PC-3 (cell line): ENCODE measurements around the gene BPIFA3. TPM values are rescaled to one million over a fixed set of nuclear protein-coding genes. Genes with fewer than 3 reads are reported as not detected.

ENCODE experiments used
- ATAC-seq: fragments of 200-7000 bp; cut with Tn5 transposase; 2 replicates; pipeline ENCODE4 v1.9.1; 2020; ENCODE audit warnings: mild to moderate bottlenecking, moderate library complexity
- BruUV-seq: library from RNA; stranded (reverse); fragments of 400-500 nt; replicated peaks from 2 replicates; lab custom pipeline; 2021; lab: Mats Ljungman, UMichigan
- CTCF ChIA-PET: fragments of 300-600 bp; sonication (Branson Sonifier 250); formaldehyde crosslinking; loops from one replicate; lab custom pipeline; 2022; ENCODE audit warnings: antibody characterized with exemption; lab: Charles Lee
- POLR2A ChIA-PET: fragments of 300-600 bp; sonication (Branson Sonifier 250); formaldehyde crosslinking; loops from one replicate; lab custom pipeline; 2022; ENCODE audit warnings: antibody characterized with exemption; ENCODE audit not compliant: unreplicated experiment; lab: Charles Lee
- DNase-seq: peaks from one replicate; pipeline ENCODE4 v3.0.0-alpha.2; 2015
- H2AFZ ChIP-seq: fragments of 300-600 bp; sonication (generic); 2 replicates; pipeline ENCODE4 v1.6.0; 2016; ENCODE audit warnings: antibody characterized with exemption, low read length
- H3F3A ChIP-seq: fragments of 300-600 bp; sonication (generic); one replicate; pipeline ENCODE4 v1.6.0; 2017; ENCODE audit warnings: antibody characterized with exemption, low read length, control low read depth, mild to moderate bottlenecking; ENCODE audit not compliant: unreplicated experiment
- H3K27ac ChIP-seq: fragments of 300-600 bp; sonication (generic); 2 replicates; pipeline ENCODE4 v1.5.1; 2016; ENCODE audit warnings: mild to moderate bottlenecking, low read length
- H3K27me3 ChIP-seq: fragments of 300-600 bp; sonication (generic); 2 replicates; pipeline ENCODE4 v1.6.1; 2016; ENCODE audit warnings: low read length, mixed read lengths
- H3K36me3 ChIP-seq: fragments of 300-600 bp; sonication (generic); 2 replicates; pipeline ENCODE4 v1.6.1; 2016; ENCODE audit warnings: low read depth, mixed run types, low read length, mixed read lengths
- H3K4me1 ChIP-seq: fragments of 300-600 bp; sonication (generic); 2 replicates; pipeline ENCODE4 v1.5.1; 2016; ENCODE audit warnings: low read length; ENCODE audit not compliant: insufficient read depth
- H3K4me2 ChIP-seq: fragments of 300-600 bp; sonication (generic); 2 replicates; pipeline ENCODE4 v1.6.0; 2016; ENCODE audit warnings: low read length
- H3K4me3 ChIP-seq: fragments of 300-600 bp; sonication (generic); 2 replicates; pipeline ENCODE4 v1.5.1; 2016; ENCODE audit warnings: mild to moderate bottlenecking, low read length, mixed read lengths
- H3K79me2 ChIP-seq: fragments of 300-600 bp; sonication (generic); 2 replicates; pipeline ENCODE4 v1.6.1; 2017; ENCODE audit warnings: low read length, mixed read lengths
- H3K9ac ChIP-seq: fragments of 300-600 bp; sonication (generic); 2 replicates; pipeline ENCODE4 v1.6.0; 2016; ENCODE audit warnings: mild to moderate bottlenecking, low read length
- H3K9me2 ChIP-seq: fragments of 300-600 bp; sonication (generic); replicated peaks from 2 replicates; pipeline ENCODE4 v1.6.1; 2016; ENCODE audit warnings: mixed run types, low read length, mixed read lengths
- H3K9me3 ChIP-seq: fragments of 300-600 bp; sonication (generic); 2 replicates; pipeline ENCODE4 v1.6.1; 2016; ENCODE audit warnings: low read length, mixed read lengths
- H4K20me1 ChIP-seq: fragments of 300-600 bp; sonication (generic); 2 replicates; pipeline ENCODE4 v1.6.1; 2016; ENCODE audit warnings: low read length, mixed read lengths
- CTCF ChIP-seq: fragments of 300-600 bp; sonication (generic); conservative IDR thresholded peaks from 2 replicates; pipeline ENCODE4 v1.5.1; 2017; ENCODE audit warnings: antibody characterized with exemption, low read depth, mild to moderate bottlenecking, low read length
- EZH2 ChIP-seq: fragments of 300-600 bp; sonication (generic); IDR thresholded peaks from one replicate; pipeline ENCODE4 v1.6.1; 2017; ENCODE audit warnings: antibody characterized with exemption, mild to moderate bottlenecking, low read length; ENCODE audit not compliant: unreplicated experiment
- EZH2phosphoT487 ChIP-seq: fragments of 300-600 bp; sonication (generic); IDR thresholded peaks from 2 replicates; pipeline ENCODE4 v1.6.1; 2018; ENCODE audit warnings: mild to moderate bottlenecking, antibody characterized with exemption, low read length, borderline replicate concordance
- intact Hi-C: fragments of 100-400 bp; cut with micrococcal nuclease; formaldehyde crosslinking; loops from 2 replicates; pipeline ENCODE4 v1.9.0; 2023
- total RNA-seq: library from RNA; depleted of rRNA; stranded (reverse); fragments of >200 nt; gene quantifications from 2 replicates; pipeline ENCODE4 v1.2.3, GENCODE V29; 2014

Gene BPIFA3
- total RNA-seq, 1 experiment from 2014 or later, result not detected

GRCh38 chr20:33210371-33210770 lies 6.8 kb upstream of the BPIFA3 start:
- POLR2A ChIA-PET, result no interaction called here
- BruUV-seq, result no TSS peak
- no peak for ATAC-seq

GRCh38 chr20:33211817-33212424 lies 5.2 kb upstream of the BPIFA3 start:
- BruUV-seq, result no TSS peak
- TF ChIP-seq EZH2 (no peak), EZH2phosphoT487 (no peak), CTCF (peak; percentile 78)
- Histone ChIP-seq H3K4me2 (no peak overlapping the region), H2AFZ (no peak overlapping the region), H3F3A (no peaks in the 10 kb centered on the region), H3K4me3 (no peak overlapping the region), H3K36me3 (no peaks in the 10 kb centered on the region), H3K27ac (no peak overlapping the region), H3K79me2 (no peaks in the 10 kb centered on the region), H3K9me3 (no peaks in the 10 kb centered on the region), H3K9me2 (no peaks in the 10 kb centered on the region), H3K4me1 (no peaks in the 10 kb centered on the region), H4K20me1 (0 out of 2 replicates have a peak, but pooled peaks cover 3% of the 10 kb centered on the region), H3K9ac (no peak overlapping the region), H3K27me3 (peaks cover 48% of the 10 kb centered on the region)
- POLR2A ChIA-PET, result no interaction called here
- CTCF ChIA-PET, result interaction anchor here (0.6 to 0.8 kb wide), 3 partner anchors 50 to 116 kb away, joined by 3 to 4 read pairs (median 4); no protein-coding TSS in a partner anchor
- peak; percentile 84 for ATAC-seq
- DNase-seq, result peak; percentile 69
- intact Hi-C loops, result loop anchor here (1.0 kb wide), 1 partner anchor 116 kb away; no protein-coding TSS in a partner anchor

More at GRCh38 chr20:33210371-33210770, 6.8 kb upstream of the BPIFA3 start:
- H3K36me3 ChIP-seq, result no peaks in the 10 kb centered on the region
- no peak overlapping the region for H3K4me2 ChIP-seq
- H3K4me1 ChIP-seq, result no peaks in the 10 kb centered on the region
- H3F3A ChIP-seq, result no peaks in the 10 kb centered on the region
- H3K27ac ChIP-seq, result no peak overlapping the region
- TF ChIP-seq CTCF (no peak), EZH2 (no peak)
- H3K9me2 ChIP-seq, result no peaks in the 10 kb centered on the region
- intact Hi-C loops, result no loop called here
- peaks cover 49% of the 10 kb centered on the region for H3K27me3 ChIP-seq
- CTCF ChIA-PET, result no interaction called here
- H3K4me3 ChIP-seq, result no peak overlapping the region
- no peaks in the 10 kb centered on the region for H3K9me3 ChIP-seq
- H2AFZ ChIP-seq, result no peak overlapping the region
- H4K20me1 ChIP-seq, result 0 out of 2 replicates have a peak, but pooled peaks cover 3% of the 10 kb centered on the region
- H3K79me2 ChIP-seq, result no peaks in the 10 kb centered on the region
- no peak for DNase-seq
- H3K9ac ChIP-seq, result no peak overlapping the region

- BruUV-seq, result no TSS peak
- no peak for ATAC-seq
- CTCF ChIA-PET, result no interaction called here
Measured at GRCh38 chr20:33224399-33224798, 7.2 kb downstream of the BPIFA3 start.

More at GRCh38 chr20:33224399-33224798, 7.2 kb downstream of the BPIFA3 start:
- no peaks in the 10 kb centered on the region for H3K9me3 ChIP-seq
- no peaks in the 10 kb centered on the region for H3K79me2 ChIP-seq
- no peak for DNase-seq
- H3K9ac ChIP-seq, result no peak overlapping the region
- H3F3A ChIP-seq, result no peaks in the 10 kb centered on the region
- no peaks in the 10 kb centered on the region for H3K4me1 ChIP-seq
- peaks cover 72% of the 10 kb centered on the region for H3K27me3 ChIP-seq
- H4K20me1 ChIP-seq, result no peaks in the 10 kb centered on the region
- H2AFZ ChIP-seq, result no peak overlapping the region
- POLR2A ChIA-PET, result no interaction called here
- intact Hi-C loops, result no loop called here
- H3K9me2 ChIP-seq, result no peaks in the 10 kb centered on the region
- no peaks in the 10 kb centered on the region for H3K36me3 ChIP-seq
- H3K4me3 ChIP-seq, result no peak overlapping the region
- H3K4me2 ChIP-seq, result no peak overlapping the region
- TF ChIP-seq CTCF (no peak), EZH2 (no peak), EZH2phosphoT487 (no peak)
- H3K27ac ChIP-seq, result no peak overlapping the region
